GM18502 (cell line): Measurements from ENCODE around the gene ANKRD13B.
A peak's percentile ranks its signal among the peaks of the same experiment; 100 is the strongest.
"Not testable (repeated sequence)": the region's sequence is repeated elsewhere in the genome, so short reads cannot be mapped to it uniquely, and the experiment has no call there.

ENCODE experiments used
- ATAC-seq: cut with Tn5 transposase; IDR thresholded peaks from one replicate; pipeline ENCODE4 v1.9.1; 2021; ENCODE audit warnings: mild to moderate bottlenecking; ENCODE audit not compliant: unreplicated experiment, poor library complexity

ANKRD13B gene

GRCh38 chr17:29592850-29593551 is at the start of gene ANKRD13B:
Gene ANKRD13B (plus strand): TSS chr17:29593132. CDS start chr17:29593622, 490 bp downstream.
- ATAC-seq = no peak

- no peak for ATAC-seq
Observed at GRCh38 chr17:29544066-29544465, 48.9 kb upstream of the ANKRD13B start.

DNA sequence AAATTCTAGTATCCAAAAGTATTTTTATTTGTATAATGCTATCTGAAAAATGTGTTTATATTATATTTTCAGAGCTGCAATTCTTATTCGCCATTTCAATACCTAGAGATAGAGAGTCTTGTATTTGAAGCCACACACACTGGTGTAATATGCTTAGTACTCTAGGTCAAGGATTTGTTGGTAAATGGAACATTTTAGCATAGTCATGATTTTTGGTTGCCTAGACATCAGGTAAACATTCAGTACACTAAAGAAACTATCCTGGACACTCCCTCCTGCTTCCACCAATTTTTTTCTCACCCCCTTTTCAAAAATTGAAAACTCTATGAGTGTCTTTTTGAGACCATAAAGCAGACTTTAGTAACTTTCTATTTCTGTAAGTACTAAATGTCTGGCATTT is 46.8 kb upstream of the ANKRD13B start:
- no peak for ATAC-seq

- ATAC-seq = no peak
Observed at GRCh38 chr17:29546830-29547229, 46.1 kb upstream of the ANKRD13B start.

DNA sequence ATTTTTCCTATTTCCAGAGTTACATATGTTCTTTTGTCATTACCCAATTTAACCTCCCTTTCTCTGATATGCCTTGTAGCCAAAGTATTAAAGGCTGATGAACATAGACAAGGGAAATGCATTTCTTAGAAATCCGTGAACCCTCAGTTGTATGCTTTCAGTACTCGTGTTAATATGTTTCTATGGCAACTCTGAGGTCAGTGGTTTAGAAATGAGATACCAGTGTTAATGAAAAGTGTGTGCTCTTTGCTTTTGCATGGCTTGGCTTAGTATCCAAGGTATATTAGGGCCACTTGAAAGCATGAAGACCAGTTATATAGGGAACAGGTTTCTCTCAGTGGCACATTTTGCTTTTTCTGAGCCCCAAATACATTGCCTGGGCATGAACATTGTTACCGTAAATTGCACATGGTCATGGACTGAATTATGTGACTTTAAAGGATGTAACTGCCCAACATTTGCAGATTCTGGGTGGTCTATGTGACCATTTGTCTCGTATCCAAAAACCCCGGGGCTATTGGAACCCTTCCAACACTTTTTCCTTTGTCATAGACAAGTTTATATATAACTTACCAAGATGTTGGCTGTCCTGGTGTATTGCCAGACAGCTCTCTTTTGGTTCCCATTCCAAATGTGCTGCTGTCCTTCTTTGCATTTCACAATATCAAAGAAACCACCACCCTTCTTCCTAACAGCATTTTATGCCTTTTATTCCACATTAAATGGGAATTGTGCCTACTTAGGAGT is 43.6 kb upstream of the ANKRD13B start:
- no peak for ATAC-seq

DNA sequence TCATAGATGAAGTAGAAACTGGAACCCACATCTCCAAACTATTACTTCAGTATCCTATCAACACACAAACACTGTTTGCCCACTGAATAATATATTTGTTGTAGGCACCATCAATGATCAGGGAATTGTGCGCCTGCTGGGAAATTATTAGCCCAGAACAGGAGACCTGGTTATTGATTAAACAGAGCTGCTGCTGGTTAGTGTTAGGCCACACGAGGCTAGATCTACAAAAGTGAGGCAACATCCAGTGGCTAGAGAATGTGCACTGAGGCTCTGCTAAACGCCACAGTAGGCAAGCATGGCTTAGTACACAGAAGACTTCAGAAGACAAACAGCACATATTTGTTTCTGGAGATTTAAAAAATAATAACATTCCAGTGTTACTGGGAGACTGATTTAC is 37.1 kb upstream of the ANKRD13B start:
- no peak for ATAC-seq

- no peak for ATAC-seq
Observed at GRCh38 chr17:29557085-29557738, 35.7 kb upstream of the ANKRD13B start.

- ATAC-seq = no peak
Observed at GRCh38 chr17:29557739-29558116, 35.2 kb upstream of the ANKRD13B start.

- not testable (repeated sequence) for ATAC-seq
Observed at GRCh38 chr17:29558139-29558538, 34.8 kb upstream of the ANKRD13B start.

- no peak for ATAC-seq
Observed at GRCh38 chr17:29559640-29560039, 33.3 kb upstream of the ANKRD13B start.

- no peak for ATAC-seq
Observed at GRCh38 chr17:29560316-29560715, 32.6 kb upstream of the ANKRD13B start.

- no peak for ATAC-seq
Observed at GRCh38 chr17:29561554-29562517, 31.1 kb upstream of the ANKRD13B start.

DNA sequence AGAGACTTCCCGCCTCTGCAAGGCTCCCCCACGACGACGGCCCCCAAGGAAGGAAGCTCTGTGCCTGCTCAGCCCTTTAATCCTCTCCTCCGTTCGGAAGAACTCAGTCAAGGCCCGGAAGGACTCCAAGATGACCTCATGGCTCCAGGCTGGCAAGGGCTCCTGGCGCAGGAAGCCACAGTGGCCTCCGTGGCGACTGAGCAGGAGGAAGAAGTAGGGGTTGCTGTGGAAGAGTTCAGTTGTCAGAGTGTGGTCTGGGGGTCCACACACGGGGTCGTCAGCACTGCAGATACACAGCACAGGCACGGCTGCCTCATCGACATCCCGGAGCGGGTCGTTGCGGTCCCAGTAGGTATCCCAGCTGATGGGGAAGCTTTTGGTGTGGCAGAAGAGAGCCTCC is 30.3 kb upstream of the ANKRD13B start:
- ATAC-seq = no peak

GRCh38 chr17:29563816-29564215 is 29.1 kb upstream of the ANKRD13B start:
- no peak for ATAC-seq

DNA sequence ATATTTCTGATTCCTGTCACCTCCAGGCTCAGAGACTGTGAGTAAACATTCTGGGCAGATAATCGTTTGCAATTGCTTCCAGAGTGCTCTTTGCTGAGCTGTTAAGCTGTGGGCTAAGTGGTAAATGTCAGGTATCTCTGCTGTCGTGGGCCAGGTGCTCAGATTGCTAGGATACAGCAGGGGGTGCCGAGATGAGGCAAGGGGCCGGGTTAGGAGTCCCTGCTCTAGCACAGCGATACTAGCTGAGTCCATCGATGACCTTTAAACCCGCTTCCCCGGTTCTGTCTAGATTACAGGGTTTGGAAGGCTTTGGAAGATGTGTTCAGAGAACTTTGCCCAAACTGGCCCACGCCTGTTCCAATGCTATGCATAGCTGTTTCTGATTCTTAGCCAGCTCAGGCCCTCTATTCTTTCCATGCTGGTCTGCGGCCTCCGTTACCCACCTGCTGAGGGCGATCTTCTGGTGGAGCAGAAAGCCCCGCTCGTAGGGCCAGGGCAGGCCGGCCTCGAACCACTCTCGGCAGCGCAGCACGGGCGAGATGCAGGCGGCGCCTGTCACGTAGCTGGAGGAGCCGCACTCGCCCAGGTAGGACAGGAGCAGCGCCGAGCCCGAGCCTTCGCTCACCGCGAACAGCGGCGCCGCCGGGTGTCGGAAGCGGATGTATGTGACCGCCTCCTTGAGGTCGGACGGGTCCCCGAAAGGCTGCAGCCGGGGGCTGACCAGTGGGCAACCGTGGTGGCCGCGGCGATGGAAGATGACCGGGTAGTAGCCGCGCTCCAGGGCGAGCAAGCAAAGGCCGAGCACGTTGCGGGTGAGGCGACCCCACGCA is 27.1 kb upstream of the ANKRD13B start:
- ATAC-seq = peak; percentile 16

- peak; percentile 25 for ATAC-seq
Observed at GRCh38 chr17:29566473-29567303, 26.2 kb upstream of the ANKRD13B start, which contains the start of gene ABHD15. Gene ABHD15 (minus strand): TSS chr17:29567037. CDS start chr17:29566966, 71 bp downstream.

DNA sequence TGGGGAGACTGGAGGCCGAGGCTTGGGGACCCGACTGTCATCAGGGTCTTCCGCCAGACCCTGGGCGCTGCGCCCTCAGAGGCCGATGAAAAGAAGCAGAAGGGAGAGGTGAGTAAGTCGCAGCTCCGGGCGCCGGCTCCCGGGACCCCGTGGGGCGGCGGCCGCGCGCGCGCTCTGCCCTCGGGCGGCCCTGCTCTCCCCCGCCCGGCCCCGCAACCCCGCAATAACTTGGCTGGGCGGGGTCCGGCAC is 25.7 kb upstream of the ANKRD13B start:
- ATAC-seq = peak; percentile 2

GRCh38 chr17:29567554-29568330 is 25.2 kb upstream of the ANKRD13B start:
- peak; percentile 44 for ATAC-seq
